Measurements from ENCODE around the gene SLC38A3. TPM values are rescaled to one million over a fixed set of nuclear protein-coding genes. Genes with fewer than 3 reads are reported as not detected.

The SLC38A3 gene
- total and polyA plus RNA-seq, 2 donors (not counting 1 experiment from before 2014, with no cell fraction given): not detected

DNA sequence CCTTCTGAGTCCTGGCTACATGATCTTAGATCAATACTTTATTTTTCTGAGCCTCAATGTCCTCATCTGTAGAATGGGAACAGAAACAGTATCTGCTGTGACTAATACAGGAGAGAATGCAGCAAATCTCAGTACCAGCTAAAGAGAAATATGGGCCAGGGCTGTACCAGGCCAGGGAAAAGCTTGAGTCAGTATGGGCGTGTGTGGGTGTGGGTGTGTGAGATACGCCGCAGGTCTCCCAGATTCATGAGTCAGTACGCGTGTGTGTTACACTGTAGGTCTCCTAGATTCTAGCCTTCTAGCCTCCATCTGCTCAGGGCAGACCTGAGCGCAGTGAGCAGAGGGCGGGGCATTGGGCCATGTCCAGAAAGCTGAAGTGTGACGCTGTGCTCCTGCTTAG lies 46.1 kb downstream of the SLC38A3 start:
- DNase-seq (no peak), ATAC-seq (ENCODE audit: low read depth) (no peak)
- peaks cover 51% of the 10 kb centered on the region for H3K4me1 Mint-ChIP-seq
- no peak overlapping the region for H2AFZ ChIP-seq (ENCODE audit: insufficient read depth, low read depth, low read length, poor library complexity, severe bottlenecking)
- H3K27me3 ChIP-seq (replicated peaks in 1 of 4; ENCODE audit: control extremely low read depth in 1 of 4, control insufficient read depth in 3 of 4, insufficient read depth in 4 of 4, low read length in 3 of 4): no peaks in the 10 kb centered on the region
- TF ChIP-seq, protein P1, sequence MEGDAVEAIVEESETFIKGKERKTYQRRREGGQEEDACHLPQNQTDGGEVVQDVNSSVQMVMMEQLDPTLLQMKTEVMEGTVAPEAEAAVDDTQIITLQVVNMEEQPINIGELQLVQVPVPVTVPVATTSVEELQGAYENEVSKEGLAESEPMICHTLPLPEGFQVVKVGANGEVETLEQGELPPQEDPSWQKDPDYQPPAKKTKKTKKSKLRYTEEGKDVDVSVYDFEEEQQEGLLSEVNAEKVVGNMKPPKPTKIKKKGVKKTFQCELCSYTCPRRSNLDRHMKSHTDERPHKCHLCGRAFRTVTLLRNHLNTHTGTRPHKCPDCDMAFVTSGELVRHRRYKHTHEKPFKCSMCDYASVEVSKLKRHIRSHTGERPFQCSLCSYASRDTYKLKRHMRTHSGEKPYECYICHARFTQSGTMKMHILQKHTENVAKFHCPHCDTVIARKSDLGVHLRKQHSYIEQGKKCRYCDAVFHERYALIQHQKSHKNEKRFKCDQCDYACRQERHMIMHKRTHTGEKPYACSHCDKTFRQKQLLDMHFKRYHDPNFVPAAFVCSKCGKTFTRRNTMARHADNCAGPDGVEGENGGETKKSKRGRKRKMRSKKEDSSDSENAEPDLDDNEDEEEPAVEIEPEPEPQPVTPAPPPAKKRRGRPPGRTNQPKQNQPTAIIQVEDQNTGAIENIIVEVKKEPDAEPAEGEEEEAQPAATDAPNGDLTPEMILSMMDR (IDR thresholded peaks at IDR 0.05): no peak
- no peak for TF ChIP-seq EZH2 (IDR thresholded peaks at IDR 0.05; ENCODE audit: borderline replicate concordance, insufficient read depth, low read depth, low read length, poor library complexity, severe bottlenecking)
- ChIA-PET CTCF (interaction anchor here (1.6 to 27.3 kb wide), 2 partner anchors 17 to 57 kb away, joined by 7 to 596 read pairs; partner anchors contain the start of gene GNAI2), POLR2A (no interaction called here)
- no peak overlapping the region for H3K4me3 Mint-ChIP-seq
- peaks cover 94% of the 10 kb centered on the region for H3K79me2 ChIP-seq (ENCODE audit: control insufficient read depth, insufficient read depth, low read length)
- no peak overlapping the region for H3K9ac ChIP-seq (ENCODE audit: low read length)
- peak overlapping the region; percentile 3 for H3K27ac Mint-ChIP-seq
- H3K4me2 ChIP-seq (replicated peaks; ENCODE audit: low read depth, low read length, poor library complexity, severe bottlenecking): no peak overlapping the region
- H3K27me3 Mint-ChIP-seq: no peaks in the 10 kb centered on the region
- H3K4me3 ChIP-seq (ENCODE audit: control extremely low read depth in 1 of 5, extremely low read depth in 1 of 5, insufficient read depth in 1 of 5, low read depth in 2 of 5, low read length in 4 of 5): no peak overlapping the region
- no peaks in the 10 kb centered on the region for H3K9me3 ChIP-seq (ENCODE audit: control extremely low read depth in 1 of 3, control insufficient read depth in 2 of 3, insufficient read depth in 1 of 3, low read length in 2 of 3)
- peaks cover 24 to 59% of the 10 kb centered on the region in 2 donors for H3K4me1 ChIP-seq (ENCODE audit: control insufficient read depth in 2 of 2, insufficient read depth in 2 of 2, low read length in 2 of 2)
- WGBS (ENCODE audit: insufficient coverage): 98% methylated on average over 6 of the region's 8 CpGs
- H3K36me3 ChIP-seq (replicated peaks in 1 of 2; ENCODE audit: control extremely low read depth in 1 of 2, control insufficient read depth in 1 of 2, extremely low read depth in 1 of 2, insufficient read depth in 2 of 2, low read length in 1 of 2): peaks cover 0 to 83% of the 10 kb centered on the region in 2 experiments
- no peaks in the 10 kb centered on the region for H3K9me3 Mint-ChIP-seq (ENCODE audit: insufficient read depth)
- intact Hi-C loops (cut with micrococcal nuclease): no loop called here
- H3K27ac ChIP-seq (ENCODE audit: low read length in 2 of 2): no peak overlapping the region
- peaks cover 100% of the 10 kb centered on the region for H4K20me1 ChIP-seq (ENCODE audit: control insufficient read depth, insufficient read depth, low read length, poor library complexity, severe bottlenecking)

GRCh38 chr3:50254577-50255250 lies 49.6 kb downstream of the SLC38A3 start:
- H3K4me2 ChIP-seq (replicated peaks; ENCODE audit: low read depth, low read length, poor library complexity, severe bottlenecking): no peak overlapping the region
- intact Hi-C loops (cut with micrococcal nuclease): no loop called here
- H3K4me3 Mint-ChIP-seq: no peak overlapping the region

More at GRCh38 chr3:50254577-50255250, 49.6 kb downstream of the SLC38A3 start:
- Histone ChIP-seq H3K9ac (ENCODE audit: low read length) (no peak overlapping the region), H2AFZ (ENCODE audit: insufficient read depth, low read depth, low read length, poor library complexity, severe bottlenecking) (no peak overlapping the region), H3K27ac (ENCODE audit: low read length in 2 of 2) (peak overlapping the region in 1 of 2 donors; percentile 36), H3K27me3 (replicated peaks in 1 of 4; ENCODE audit: control extremely low read depth in 1 of 4, control insufficient read depth in 3 of 4, insufficient read depth in 4 of 4, low read length in 3 of 4) (no peaks in the 10 kb centered on the region), H3K79me2 (ENCODE audit: control insufficient read depth, insufficient read depth, low read length) (peaks cover 59% of the 10 kb centered on the region), H3K4me1 (ENCODE audit: control insufficient read depth in 2 of 2, insufficient read depth in 2 of 2, low read length in 2 of 2) (peaks cover 10 to 31% of the 10 kb centered on the region in 2 donors), H4K20me1 (ENCODE audit: control insufficient read depth, insufficient read depth, low read length, poor library complexity, severe bottlenecking) (peaks cover 100% of the 10 kb centered on the region), H3K4me3 (ENCODE audit: control extremely low read depth in 1 of 5, extremely low read depth in 1 of 5, insufficient read depth in 1 of 5, low read depth in 2 of 5, low read length in 4 of 5) (no peak overlapping the region), H3K9me3 (ENCODE audit: control extremely low read depth in 1 of 3, control insufficient read depth in 2 of 3, insufficient read depth in 1 of 3, low read length in 2 of 3) (no peaks in the 10 kb centered on the region), H3K36me3 (replicated peaks in 1 of 2; ENCODE audit: control extremely low read depth in 1 of 2, control insufficient read depth in 1 of 2, extremely low read depth in 1 of 2, insufficient read depth in 2 of 2, low read length in 1 of 2) (peaks cover 0 to 74% of the 10 kb centered on the region in 2 experiments)
- ATAC-seq (ENCODE audit: low read depth) (peak; percentile 61), DNase-seq (no peak)
- Mint-ChIP-seq H3K27ac (peak overlapping the region; percentile 56), H3K27me3 (no peaks in the 10 kb centered on the region), H3K9me3 (ENCODE audit: insufficient read depth) (no peaks in the 10 kb centered on the region), H3K4me1 (peaks cover 32% of the 10 kb centered on the region)
- ChIA-PET POLR2A (interaction anchor here (0.6 kb wide), 1 partner anchor 28 kb away, joined by 5 read pairs; no protein-coding TSS in a partner anchor), CTCF (interaction anchor here (27.3 kb wide), 1 partner anchor 21 kb away, joined by 596 read pairs; the partner anchor contains the start of gene GNAI2)
- TF ChIP-seq EZH2 (IDR thresholded peaks at IDR 0.05; ENCODE audit: borderline replicate concordance, insufficient read depth, low read depth, low read length, poor library complexity, severe bottlenecking): no peak
- TF ChIP-seq, protein P1 (IDR thresholded peaks at IDR 0.05): no peak
- 84% methylated on average over 6 of the region's 8 CpGs for WGBS (ENCODE audit: insufficient coverage)

All from B cell (primary cell).